Left ventricle myocardium superior (tissue), 1 donor: Measurements from ENCODE around the gene MAGEA8. TPM values are rescaled to one million over a fixed set of nuclear protein-coding genes. Genes with fewer than 3 reads are reported as not detected.
"Not testable (repeated sequence)": the region's sequence is repeated elsewhere in the genome, so short reads cannot be mapped to it uniquely, and the experiment has no call there.

Experiments
- ATAC-seq: fragments of 200-7000 bp; cut with Tn5 transposase; one replicate; pipeline ENCODE4 v1.9.1; 2020; ENCODE audit warnings: mild to moderate bottlenecking, moderate library complexity
- DNase-seq: peaks from one replicate; pipeline ENCODE4 v3.0.0-alpha.2; 2020
- intact Hi-C: fragments of 100-400 bp; cut with micrococcal nuclease; formaldehyde crosslinking; loops from one replicate; pipeline ENCODE4 v1.11.0; 2022
- long read RNA-seq: library from polyadenylated mRNA; unstranded; transcript quantifications from one replicate; pipeline ENCODE4 v2.0.0, GENCODE V29; 2021
- total RNA-seq: library from RNA; stranded (reverse); fragmentation: NEBNext Ultra II Directional; extraction: Animal tissue kit (Norgen Biotek cat#: 25700); gene quantifications from one replicate; pipeline ENCODE4 v1.2.1, GENCODE V29; 2021
- donor health status: DM: no; HTN: yes; CAD: no; lungs with severe emphysema.

Gene MAGEA8
- total RNA-seq = not detected
- long read RNA-seq = 0 reads

GRCh38 chrX:149881081-149881711 lies at the start of gene MAGEA8:
Gene MAGEA8, plus strand, starts transcription at chrX:149881183. Its CDS starts 3,090 bp downstream, at chrX:149884273.
- DNase-seq (no peak), ATAC-seq (no peak)
- intact Hi-C loops = no loop called here

GRCh38 chrX:149831473-149831872 lies 49.5 kb upstream of the MAGEA8 start:
- DNase-seq (no peak), ATAC-seq (no peak)
- intact Hi-C loops = no loop called here

GRCh38 chrX:149836728-149837127 lies 44.3 kb upstream of the MAGEA8 start:
- ATAC-seq, intact Hi-C loops: not testable (repeated sequence)

DNA sequence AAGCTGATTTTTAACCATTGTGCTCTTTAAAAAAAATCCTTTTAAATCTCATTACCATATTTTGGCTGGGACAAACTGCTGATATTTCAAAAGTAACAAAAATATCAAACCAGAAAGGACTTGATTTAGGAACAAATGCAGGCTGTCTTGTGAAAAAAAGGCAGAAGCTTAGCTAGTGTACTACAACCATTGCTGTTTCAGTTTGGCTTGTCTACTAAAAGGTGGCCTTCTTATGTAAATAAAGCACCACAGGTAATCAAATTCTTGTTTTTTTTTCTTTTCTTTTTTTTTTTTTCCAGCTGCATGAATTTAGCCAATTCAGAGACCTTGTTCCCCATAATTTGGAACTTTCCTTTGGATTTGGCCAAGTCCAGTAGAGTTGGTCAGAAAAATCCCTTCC lies 43.8 kb upstream of the MAGEA8 start:
- no peak for DNase-seq
- ATAC-seq = no peak
- intact Hi-C loops = no loop called here

More at GRCh38 chrX:149836728-149837127, 44.3 kb upstream of the MAGEA8 start:
- not testable (repeated sequence) for DNase-seq

GRCh38 chrX:149837639-149838038 lies 43.3 kb upstream of the MAGEA8 start:
- intact Hi-C loops = no loop called here
- DNase-seq = no peak
- no peak for ATAC-seq

GRCh38 chrX:149841929-149842328 lies 39.1 kb upstream of the MAGEA8 start:
- DNase-seq (no peak), ATAC-seq (no peak)
- intact Hi-C loops = no loop called here

- DNase-seq = no peak
- no peak for ATAC-seq
- intact Hi-C loops = no loop called here
Measured at GRCh38 chrX:149845385-149845784, 35.6 kb upstream of the MAGEA8 start.

DNA sequence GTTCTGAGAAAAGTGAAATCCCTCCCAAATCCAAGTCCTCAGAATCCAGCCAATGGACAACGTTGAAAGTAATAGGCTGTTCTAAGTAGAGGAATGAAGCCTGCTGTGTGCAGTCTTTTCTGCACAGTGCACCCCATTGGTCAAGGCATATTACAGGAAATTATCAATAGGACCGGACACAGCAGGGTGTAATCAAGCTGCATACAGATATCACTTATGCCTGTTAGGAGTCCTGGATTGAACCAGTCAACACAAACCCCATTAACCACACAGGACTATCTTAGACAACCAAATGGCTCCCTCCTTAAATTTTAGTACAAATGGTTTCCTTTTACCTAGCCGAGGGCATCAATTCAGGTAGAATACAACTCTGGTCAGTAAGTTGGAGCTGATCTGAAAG lies 34.2 kb upstream of the MAGEA8 start:
- intact Hi-C loops = no loop called here
- no peak for DNase-seq
- ATAC-seq = no peak

DNA sequence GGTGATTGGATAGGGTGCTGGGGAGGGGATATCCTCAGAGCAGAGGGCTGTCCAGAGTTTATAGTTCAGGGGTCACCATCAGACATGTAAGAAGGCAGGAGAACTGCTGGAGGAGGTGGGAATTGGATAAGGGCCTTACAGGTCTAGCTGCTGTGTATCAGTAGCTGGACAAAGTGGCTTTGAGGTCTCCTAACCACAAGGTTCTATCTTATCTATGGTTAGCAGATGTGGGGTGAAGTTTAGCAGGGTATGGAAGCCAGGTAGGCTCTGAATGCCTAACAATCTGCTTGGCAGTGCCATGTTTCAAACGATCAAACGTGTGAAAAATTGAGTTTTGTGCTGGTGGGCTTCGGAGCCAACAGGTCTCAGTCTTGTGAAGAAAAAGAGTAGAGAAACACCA lies 32.1 kb upstream of the MAGEA8 start:
- intact Hi-C loops = no loop called here
- ATAC-seq (no peak), DNase-seq (no peak)

- DNase-seq (no peak), ATAC-seq (no peak)
Measured at GRCh38 chrX:149849787-149850186, 31.2 kb upstream of the MAGEA8 start.

DNA sequence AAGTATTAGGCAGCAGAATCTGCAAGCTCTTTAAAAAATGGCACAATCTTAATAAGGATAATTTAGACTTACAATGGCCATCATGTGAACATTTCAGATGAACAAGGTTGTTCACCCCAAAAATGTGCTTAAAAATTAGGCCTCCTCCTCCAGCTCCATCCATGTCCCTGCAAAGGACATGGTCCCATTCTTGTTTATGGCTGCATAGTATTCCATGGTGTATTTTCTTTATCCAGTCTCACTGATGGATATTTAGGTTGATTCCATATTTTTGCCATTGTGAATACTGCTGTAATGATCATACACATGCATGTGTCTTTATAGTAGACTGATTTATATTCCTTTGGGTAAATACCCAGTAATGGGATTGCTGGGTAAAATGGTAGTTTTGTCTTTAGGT lies 29.1 kb upstream of the MAGEA8 start:
- no peak for ATAC-seq
- no peak for DNase-seq
- intact Hi-C loops = no loop called here

More at GRCh38 chrX:149849787-149850186, 31.2 kb upstream of the MAGEA8 start:
- intact Hi-C loops = no loop called here

- no peak for ATAC-seq
- intact Hi-C loops = no loop called here
- DNase-seq = no peak
Measured at GRCh38 chrX:149853925-149854324, 27.1 kb upstream of the MAGEA8 start.

- no peak for ATAC-seq
- no peak for DNase-seq
- intact Hi-C loops = no loop called here
Measured at GRCh38 chrX:149858592-149858991, 22.4 kb upstream of the MAGEA8 start.

DNA sequence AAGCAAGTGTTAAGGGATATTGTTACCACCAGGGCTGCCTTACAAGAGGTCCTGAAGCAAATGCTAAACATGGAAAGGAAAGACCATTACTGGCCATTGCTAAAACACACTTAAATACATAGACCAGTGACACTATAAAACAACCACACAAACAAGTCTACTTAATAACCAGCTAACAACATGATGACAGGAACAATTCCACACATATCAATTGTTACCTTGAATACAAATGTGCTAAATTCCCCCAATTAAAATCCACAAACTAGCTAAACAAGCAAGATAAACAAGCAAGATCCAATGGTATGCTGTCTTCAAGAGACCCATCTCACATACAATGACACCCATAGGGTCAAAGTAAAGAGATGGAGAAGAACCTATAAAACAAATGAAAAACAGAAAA lies 20.5 kb upstream of the MAGEA8 start:
- DNase-seq = no peak
- ATAC-seq = no peak
- intact Hi-C loops = no loop called here

DNA sequence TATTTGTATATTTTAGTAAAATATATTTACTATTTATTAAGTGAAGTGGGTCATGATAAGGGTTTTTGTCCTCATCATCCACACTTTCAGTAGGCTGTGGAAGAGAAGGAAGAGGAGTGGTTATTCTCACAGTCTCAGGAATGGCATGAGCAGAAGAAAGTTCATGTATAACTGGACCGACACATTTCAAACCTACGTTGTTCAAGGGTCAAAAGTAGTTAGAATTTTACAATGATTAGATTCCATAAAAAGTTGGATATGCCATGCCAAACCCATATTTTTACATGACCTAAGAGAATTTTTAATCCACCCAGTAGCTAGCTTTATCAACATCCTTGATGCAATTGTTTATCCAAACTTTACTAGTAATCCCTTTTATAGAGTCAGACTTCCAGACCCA lies 15.6 kb upstream of the MAGEA8 start:
- intact Hi-C loops = no loop called here
- no peak for DNase-seq
- ATAC-seq = no peak

GRCh38 chrX:149867488-149867887 lies 13.5 kb upstream of the MAGEA8 start:
- no peak for DNase-seq
- intact Hi-C loops = no loop called here
- no peak for ATAC-seq

GRCh38 chrX:149870840-149871239 lies 10.1 kb upstream of the MAGEA8 start:
- DNase-seq (no peak), ATAC-seq (no peak)
- intact Hi-C loops = no loop called here

- no peak for ATAC-seq
- intact Hi-C loops = no loop called here
- no peak for DNase-seq
Measured at GRCh38 chrX:149871433-149871832, 9.6 kb upstream of the MAGEA8 start.

GRCh38 chrX:149871940-149872339 lies 9.0 kb upstream of the MAGEA8 start:
- intact Hi-C loops = no loop called here
- ATAC-seq (no peak), DNase-seq (no peak)

DNA sequence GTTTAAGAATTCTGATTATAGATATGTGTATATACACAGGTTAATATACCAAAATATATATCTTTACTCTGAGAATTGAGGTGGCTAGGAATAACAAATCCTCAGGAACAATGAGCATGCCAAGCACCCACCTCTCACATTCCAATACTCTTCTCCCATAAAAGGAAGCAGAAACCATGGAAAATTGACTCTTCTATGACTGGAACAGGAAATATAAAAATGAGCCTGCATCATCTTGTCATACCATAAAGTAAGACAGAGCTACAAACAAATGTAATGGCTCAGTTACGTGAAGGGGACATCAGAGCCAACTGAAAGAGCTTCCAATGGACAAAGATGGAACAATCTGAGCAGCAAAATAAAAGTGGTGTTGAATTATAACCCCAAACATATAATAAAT lies 3.8 kb upstream of the MAGEA8 start:
- intact Hi-C loops = no loop called here
- ATAC-seq (no peak), DNase-seq (no peak)

GRCh38 chrX:149877636-149878035 lies 3.3 kb upstream of the MAGEA8 start:
- ATAC-seq = no peak
- DNase-seq = no peak
- intact Hi-C loops = no loop called here

GRCh38 chrX:149890828-149891227 lies 9.8 kb downstream of the MAGEA8 start:
- ATAC-seq, intact Hi-C loops, DNase-seq: not testable (repeated sequence)
